ENCODE measurements around the gene RNASET2. TPM values are rescaled to one million over a fixed set of nuclear protein-coding genes. Genes with fewer than 3 reads are reported as not detected.

The RNASET2 gene
- 70.2 TPM for polyA plus RNA-seq
- long read RNA-seq, donor 1, transcript RNASET2-210 (9 exons, 1,375 nt), result major isoform, 29 of 30 reads
- long read RNA-seq, donor 1, partial matches to known transcripts, result 0 of 30 reads
- long read RNA-seq, donor 1, other reads (novel, unspliced or antisense), result 0 of 30 reads
- long read RNA-seq, donor 2, transcript RNASET2-210 (9 exons, 1,375 nt), result major isoform, 67 of 75 reads
- long read RNA-seq, donor 2, transcript RNASET2-212 (2 exons, 2,280 nt), result minor isoform, 6 of 75 reads
- long read RNA-seq, donor 2, partial matches to known transcripts, result 0 of 75 reads
- long read RNA-seq, donor 2, other reads (novel, unspliced or antisense), result 0 of 75 reads
- long read RNA-seq, donor 3, transcript RNASET2-210 (9 exons, 1,375 nt), result major isoform, 75 of 110 reads
- long read RNA-seq, donor 3, partial matches to known transcripts, result 28 of 110 reads
- long read RNA-seq, donor 3, other reads (novel, unspliced or antisense), result 0 of 110 reads
- long read RNA-seq, donor 4, transcript RNASET2-210 (9 exons, 1,375 nt), result major isoform, 11 of 12 reads
- long read RNA-seq, donor 4, partial matches to known transcripts, result 0 of 12 reads
- long read RNA-seq, donor 4, other reads (novel, unspliced or antisense), result 0 of 12 reads
- long read RNA-seq, donor 5, transcript RNASET2-210 (9 exons, 1,375 nt), result major isoform, 37 of 38 reads
- long read RNA-seq, donor 5, partial matches to known transcripts, result 0 of 38 reads
- long read RNA-seq, donor 5, other reads (novel, unspliced or antisense), result 0 of 38 reads
- long read RNA-seq, donor 6, transcript RNASET2-210 (9 exons, 1,375 nt), result major isoform, 34 of 47 reads
- long read RNA-seq, donor 6, partial matches to known transcripts, result 7 of 47 reads
- long read RNA-seq, donor 6, other reads (novel, unspliced or antisense), result 0 of 47 reads
- long read RNA-seq, donor 7, transcript RNASET2-210 (9 exons, 1,375 nt), result major isoform, 20 of 27 reads
- long read RNA-seq, donor 7, partial matches to known transcripts, result 5 of 27 reads
- long read RNA-seq, donor 7, other reads (novel, unspliced or antisense), result 0 of 27 reads
- long read RNA-seq, donor 8, transcript RNASET2-210 (9 exons, 1,375 nt), result major isoform, 44 of 81 reads
- long read RNA-seq, donor 8, transcript RNASET2-212 (2 exons, 2,280 nt), result minor isoform, 6 of 81 reads
- long read RNA-seq, donor 8, partial matches to known transcripts, result 26 of 81 reads
- long read RNA-seq, donor 8, other reads (novel, unspliced or antisense), result 0 of 81 reads
- long read RNA-seq, donor 9, transcript RNASET2-201 (9 exons, 1,220 nt), result minor isoform, 5 of 67 reads
- long read RNA-seq, donor 9, transcript RNASET2-212 (2 exons, 2,280 nt), result minor isoform, 6 of 67 reads
- long read RNA-seq, donor 9, transcript RNASET2-210 (9 exons, 1,375 nt), result major isoform, 42 of 67 reads
- long read RNA-seq, donor 9, partial matches to known transcripts, result 14 of 67 reads
- long read RNA-seq, donor 9, other reads (novel, unspliced or antisense), result 0 of 67 reads
- long read RNA-seq, donor 10, transcript RNASET2-210 (9 exons, 1,375 nt), result major isoform, 48 of 68 reads
- long read RNA-seq, donor 10, partial matches to known transcripts, result 18 of 68 reads
- long read RNA-seq, donor 10, other reads (novel, unspliced or antisense), result 0 of 68 reads
- long read RNA-seq, donor 11, transcript RNASET2-210 (9 exons, 1,375 nt), result major isoform, 35 of 52 reads
- long read RNA-seq, donor 11, partial matches to known transcripts, result 10 of 52 reads
- long read RNA-seq, donor 11, other reads (novel, unspliced or antisense), result 0 of 52 reads

GRCh38 chr6:166956444-166957086 lies at the start of gene RNASET2:
Gene RNASET2 (minus strand): TSS chr6:166956550. CDS start chr6:166956182, 368 bp downstream.
- peaks cover 4% of the 10 kb centered on the region for H3K36me3 ChIP-seq (ENCODE audit: control insufficient read depth, insufficient read depth, low read length)
- no peaks in the 10 kb centered on the region for H3K27me3 ChIP-seq (ENCODE audit: control insufficient read depth, insufficient read depth, low read length)
- H3K9me3 ChIP-seq (ENCODE audit: control insufficient read depth, low read depth, low read length), result peaks cover 5% of the 10 kb centered on the region
- H3K4me1 ChIP-seq (ENCODE audit: control insufficient read depth, insufficient read depth, low read length), result peaks cover 8% of the 10 kb centered on the region
- WGBS (ENCODE audit: insufficient coverage, low lambda C conversion rate), result no CpG with 5 or more reads among the region's 71 CpGs
- peak within 1 kb of the TSS; percentile 99 for H3K27ac ChIP-seq (ENCODE audit: low read length)
- peak within 1 kb of the TSS; percentile 85 for H3K4me3 ChIP-seq (ENCODE audit: low read length)
- peak; percentile 91 to 95 for DNase-seq

- no peaks in the 10 kb centered on the region for H3K9me3 ChIP-seq (ENCODE audit: control insufficient read depth, low read depth, low read length)
- H3K4me1 ChIP-seq (ENCODE audit: control insufficient read depth, insufficient read depth, low read length), result peaks cover 9% of the 10 kb centered on the region
- WGBS (ENCODE audit: insufficient coverage, low lambda C conversion rate), result 80% methylated on average over 2 of the region's 12 CpGs
- peaks cover 23% of the 10 kb centered on the region for H3K36me3 ChIP-seq (ENCODE audit: control insufficient read depth, insufficient read depth, low read length)
- peak; percentile 34 to 55 for DNase-seq
- peak overlapping the region; percentile 32 for H3K27ac ChIP-seq (ENCODE audit: low read length)
- no peaks in the 10 kb centered on the region for H3K27me3 ChIP-seq (ENCODE audit: control insufficient read depth, insufficient read depth, low read length)
- H3K4me3 ChIP-seq (ENCODE audit: low read length), result no peak overlapping the region
Measured at GRCh38 chr6:167005350-167006159, 49.2 kb upstream of the RNASET2 start.

GRCh38 chr6:167000759-167001158 lies 44.4 kb upstream of the RNASET2 start:
- Histone ChIP-seq H3K27ac (ENCODE audit: low read length) (no peak overlapping the region), H3K4me1 (ENCODE audit: control insufficient read depth, insufficient read depth, low read length) (peaks cover 9% of the 10 kb centered on the region), H3K4me3 (ENCODE audit: low read length) (peak overlapping the region; percentile 78), H3K9me3 (ENCODE audit: control insufficient read depth, low read depth, low read length) (no peaks in the 10 kb centered on the region), H3K27me3 (ENCODE audit: control insufficient read depth, insufficient read depth, low read length) (no peaks in the 10 kb centered on the region), H3K36me3 (ENCODE audit: control insufficient read depth, insufficient read depth, low read length) (peaks cover 5% of the 10 kb centered on the region)
- DNase-seq, result peak in 1 of 2 donors; percentile 22
- no CpG with 5 or more reads among the region's 2 CpGs for WGBS (ENCODE audit: insufficient coverage, low lambda C conversion rate)

- Histone ChIP-seq H3K36me3 (ENCODE audit: control insufficient read depth, insufficient read depth, low read length) (peaks cover 5% of the 10 kb centered on the region), H3K4me3 (ENCODE audit: low read length) (peak overlapping the region; percentile 78), H3K4me1 (ENCODE audit: control insufficient read depth, insufficient read depth, low read length) (peaks cover 9% of the 10 kb centered on the region), H3K27ac (ENCODE audit: low read length) (peak overlapping the region; percentile 71), H3K27me3 (ENCODE audit: control insufficient read depth, insufficient read depth, low read length) (no peaks in the 10 kb centered on the region), H3K9me3 (ENCODE audit: control insufficient read depth, low read depth, low read length) (no peaks in the 10 kb centered on the region)
- WGBS (ENCODE audit: insufficient coverage, low lambda C conversion rate), result 2% methylated on average over 5 of the region's 10 CpGs
- peak; percentile 35 to 64 for DNase-seq
Measured at GRCh38 chr6:166999884-167000253, 43.5 kb upstream of the RNASET2 start.

GRCh38 chr6:166999145-166999883 lies 43.0 kb upstream of the RNASET2 start, which contains the start of gene CEP43:
Gene CEP43 (plus strand): TSS chr6:166999397. CDS start chr6:166999413, 16 bp downstream.
- Histone ChIP-seq H3K27me3 (ENCODE audit: control insufficient read depth, insufficient read depth, low read length) (no peaks in the 10 kb centered on the region), H3K27ac (ENCODE audit: low read length) (peak within 1 kb of the TSS; percentile 71), H3K4me3 (ENCODE audit: low read length) (peak within 1 kb of the TSS; percentile 90), H3K4me1 (ENCODE audit: control insufficient read depth, insufficient read depth, low read length) (peaks cover 9% of the 10 kb centered on the region), H3K36me3 (ENCODE audit: control insufficient read depth, insufficient read depth, low read length) (peaks cover 8% of the 10 kb centered on the region), H3K9me3 (ENCODE audit: control insufficient read depth, low read depth, low read length) (no peaks in the 10 kb centered on the region)
- no CpG with 5 or more reads among the region's 93 CpGs for WGBS (ENCODE audit: insufficient coverage, low lambda C conversion rate)
- DNase-seq, result peak; percentile 97

- no CpG with 5 or more reads among the region's 96 CpGs for WGBS (ENCODE audit: insufficient coverage, low lambda C conversion rate)
- H3K9me3 ChIP-seq (ENCODE audit: control insufficient read depth, low read depth, low read length), result no peaks in the 10 kb centered on the region
- DNase-seq, result no peak
- H3K4me3 ChIP-seq (ENCODE audit: low read length), result peak overlapping the region; percentile 90
- peak overlapping the region; percentile 63 for H3K27ac ChIP-seq (ENCODE audit: low read length)
- H3K27me3 ChIP-seq (ENCODE audit: control insufficient read depth, insufficient read depth, low read length), result no peaks in the 10 kb centered on the region
- H3K36me3 ChIP-seq (ENCODE audit: control insufficient read depth, insufficient read depth, low read length), result peaks cover 8% of the 10 kb centered on the region
- H3K4me1 ChIP-seq (ENCODE audit: control insufficient read depth, insufficient read depth, low read length), result peaks cover 9% of the 10 kb centered on the region
Measured at GRCh38 chr6:166998256-166999144, 42.1 kb upstream of the RNASET2 start.

- Histone ChIP-seq H3K27me3 (ENCODE audit: control insufficient read depth, insufficient read depth, low read length) (no peaks in the 10 kb centered on the region), H3K4me1 (ENCODE audit: control insufficient read depth, insufficient read depth, low read length) (peaks cover 9% of the 10 kb centered on the region), H3K9me3 (ENCODE audit: control insufficient read depth, low read depth, low read length) (no peaks in the 10 kb centered on the region), H3K4me3 (ENCODE audit: low read length) (peak overlapping the region; percentile 90), H3K27ac (ENCODE audit: low read length) (peak overlapping the region; percentile 36), H3K36me3 (ENCODE audit: control insufficient read depth, insufficient read depth, low read length) (peaks cover 8% of the 10 kb centered on the region)
- peak; percentile 51 to 75 for DNase-seq
- WGBS (ENCODE audit: insufficient coverage, low lambda C conversion rate), result no CpG with 5 or more reads among the region's 38 CpGs
Measured at GRCh38 chr6:166997768-166998255, 41.5 kb upstream of the RNASET2 start.
